HG02678 (cell line): Measurements from ENCODE around the gene STOX2.

Source experiments
- ATAC-seq: cut with Tn5 transposase; IDR thresholded peaks from one replicate; pipeline ENCODE4 v1.9.1; 2021; ENCODE audit warnings: mild to moderate bottlenecking, moderate library complexity; ENCODE audit not compliant: unreplicated experiment

The STOX2 gene

DNA sequence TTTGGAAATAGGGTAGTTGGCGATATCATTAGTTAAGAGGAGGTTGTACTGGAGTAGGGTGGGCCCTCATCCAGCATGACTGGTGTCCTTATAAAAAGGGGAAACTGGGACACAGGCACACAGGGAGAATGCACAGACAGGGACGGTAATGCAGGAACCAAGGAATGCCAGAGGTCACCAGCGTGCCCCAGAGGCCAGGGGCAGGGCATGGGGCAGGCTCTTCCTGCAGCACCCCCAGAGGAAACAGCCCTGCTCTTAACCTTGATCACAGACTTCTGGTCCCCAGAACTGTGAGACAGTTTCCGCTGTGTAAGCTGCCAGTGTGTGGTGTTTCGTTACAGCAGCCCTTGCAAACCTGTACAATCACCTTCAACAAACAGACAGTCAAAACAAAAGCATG is 15.9 kb upstream of the STOX2 start:
- no peak for ATAC-seq

DNA sequence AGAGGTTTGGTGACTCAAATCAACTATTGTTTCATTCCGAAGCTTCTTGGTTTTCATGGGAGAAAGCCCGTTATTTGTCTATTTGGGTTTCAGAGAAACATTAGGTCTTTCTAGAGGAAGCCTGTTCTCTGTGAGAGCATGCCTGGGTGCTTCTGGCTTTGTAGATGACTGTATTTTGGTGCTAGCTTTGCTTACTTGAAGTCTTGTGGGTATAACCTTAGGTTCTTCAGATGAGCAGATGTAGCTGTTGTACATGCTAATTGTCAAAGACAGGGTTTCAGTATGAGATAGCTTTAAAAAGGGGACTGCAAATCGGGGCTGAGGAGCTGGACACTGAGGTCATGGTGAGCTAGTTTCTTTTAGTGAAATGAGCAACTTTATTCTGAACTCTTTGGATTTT is 7.9 kb upstream of the STOX2 start:
- ATAC-seq = no peak

DNA sequence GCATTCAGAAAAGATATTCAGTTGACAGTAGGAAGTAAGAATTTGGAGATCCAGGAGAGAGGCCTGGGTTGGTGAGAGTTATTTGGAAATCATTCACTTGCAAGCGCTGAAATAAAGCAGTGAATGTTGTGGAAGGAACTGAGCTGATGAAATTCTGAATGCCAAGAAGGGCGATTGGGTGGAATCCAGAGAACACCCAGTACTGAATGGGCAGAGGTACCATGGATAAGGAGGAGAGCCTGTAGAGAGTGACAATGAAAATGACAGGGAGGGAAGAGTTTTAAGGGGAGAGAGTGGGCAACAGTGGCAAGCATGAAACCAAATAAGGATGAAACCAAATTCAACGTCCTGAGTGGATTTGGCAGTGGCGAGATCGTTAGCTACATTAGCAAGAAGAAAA is 6.7 kb upstream of the STOX2 start:
- ATAC-seq = no peak

DNA sequence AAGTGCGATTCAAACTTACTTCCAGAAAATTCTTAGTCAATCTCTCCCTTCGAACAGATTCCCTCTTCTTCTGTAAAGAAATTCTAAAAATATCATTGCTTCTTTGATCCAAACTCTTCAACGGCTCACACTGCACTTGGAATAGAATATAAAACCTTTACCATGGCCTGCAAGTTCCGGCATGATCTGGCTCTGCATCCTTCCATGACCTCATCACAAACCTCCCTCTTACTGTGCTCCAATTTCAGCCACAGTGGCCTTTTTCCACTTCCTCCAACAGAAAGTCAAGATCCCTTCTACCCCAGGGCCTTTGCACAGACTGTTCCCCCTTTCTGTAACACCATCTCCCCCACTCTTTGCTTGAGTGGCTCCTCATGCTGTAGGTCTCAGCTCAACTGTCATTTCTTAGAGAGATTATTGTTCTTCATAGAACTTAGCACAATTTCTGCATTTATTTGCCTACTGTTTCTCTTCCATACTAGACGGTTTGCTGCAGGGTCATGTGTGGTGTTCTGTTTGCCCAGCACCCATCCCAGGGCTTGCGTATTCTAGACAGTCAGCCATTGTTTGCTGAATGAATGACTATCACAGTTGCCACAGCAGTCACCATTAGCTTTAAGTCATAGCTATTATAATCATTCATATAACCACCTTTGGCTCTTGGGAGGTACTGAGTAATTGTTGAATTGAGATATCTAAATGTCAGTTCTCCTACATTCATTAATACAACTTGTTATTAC is 1.9 kb upstream of the STOX2 start:
- no peak for ATAC-seq

GRCh38 chr4:183905593-183906488 is 734 bp downstream of the STOX2 start:
- ATAC-seq = no peak

GRCh38 chr4:183906489-183906738 is 1.3 kb downstream of the STOX2 start:
- ATAC-seq = no peak

- no peak for ATAC-seq
Measured at GRCh38 chr4:183906739-183907651, 1.9 kb downstream of the STOX2 start.

DNA sequence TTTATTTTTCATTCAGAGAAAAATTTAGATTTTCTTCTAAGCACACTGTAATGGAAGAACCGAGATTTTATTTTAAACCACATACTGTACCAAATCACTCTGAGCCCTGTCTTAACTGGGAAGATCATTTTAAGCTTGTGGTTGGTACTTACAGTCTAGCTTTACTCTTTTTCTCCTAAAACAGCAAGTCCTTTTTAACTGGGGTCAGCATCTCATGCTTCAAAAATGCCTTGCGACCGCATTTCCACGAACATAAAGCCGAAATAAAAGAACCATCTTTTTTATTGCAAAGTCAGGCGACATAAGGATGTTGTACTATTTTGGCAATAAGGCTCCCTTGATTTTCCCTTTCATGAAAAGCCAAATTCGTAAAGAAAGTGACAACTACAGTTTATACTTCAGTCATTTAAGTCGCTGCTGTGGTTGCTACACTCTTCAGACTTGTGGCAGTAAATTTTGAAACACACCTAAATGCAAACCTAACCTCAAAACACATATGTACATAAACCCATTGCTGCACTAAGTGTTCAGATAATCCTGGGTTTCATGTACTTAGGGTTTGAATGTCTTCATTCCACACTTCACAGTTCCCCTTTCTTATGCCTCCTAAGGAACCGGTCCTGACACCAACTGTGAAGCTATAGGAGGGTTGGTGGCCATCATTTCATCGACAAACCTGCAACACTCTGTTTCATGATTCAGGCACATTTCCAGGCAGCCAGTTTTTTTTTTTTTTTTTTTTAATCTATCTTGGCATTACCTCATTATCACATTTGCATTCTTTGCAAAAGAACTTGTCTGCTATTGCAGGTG is 3.0 kb downstream of the STOX2 start:
- no peak for ATAC-seq

- ATAC-seq = no peak
Measured at GRCh38 chr4:183909187-183909586, 4.1 kb downstream of the STOX2 start.

DNA sequence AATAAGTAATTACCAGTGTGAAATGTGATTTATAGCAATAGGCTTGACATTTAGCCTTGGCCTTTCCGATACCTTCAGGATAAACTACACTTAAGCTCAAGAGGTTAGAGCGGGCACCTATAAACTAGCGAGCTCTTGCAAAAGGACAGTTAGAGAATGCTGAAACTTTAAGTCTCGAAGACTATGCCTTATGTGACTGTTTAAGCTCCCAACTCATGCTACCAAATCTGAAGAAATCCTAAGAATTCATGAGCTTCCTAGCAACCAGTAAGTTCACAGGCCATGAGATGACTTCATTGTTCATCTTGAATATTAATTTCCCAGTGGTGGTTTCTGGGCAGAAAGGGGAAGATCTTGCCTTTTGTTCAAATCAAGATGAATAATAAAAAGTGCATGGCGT is 4.7 kb downstream of the STOX2 start:
- no peak for ATAC-seq

DNA sequence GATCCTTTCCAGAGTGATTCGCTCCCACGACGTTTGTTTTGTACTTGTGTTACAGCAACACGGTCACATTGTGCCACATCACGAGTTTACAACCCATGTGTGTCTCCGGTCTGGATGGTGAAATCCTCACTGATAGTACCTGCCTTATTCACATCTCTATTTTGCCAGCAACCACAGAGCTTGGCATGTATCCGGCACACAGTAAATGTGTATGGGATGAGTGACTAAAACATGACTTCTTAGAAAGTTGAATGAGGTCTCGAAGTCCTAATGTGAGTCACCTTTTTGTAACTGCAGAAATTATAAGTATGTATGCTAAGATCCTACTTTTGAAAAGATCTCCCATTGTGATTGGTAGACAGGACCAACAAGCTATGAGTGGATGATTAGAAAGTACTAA is 7.5 kb downstream of the STOX2 start:
- ATAC-seq = no peak

- ATAC-seq = no peak
Measured at GRCh38 chr4:183915976-183916375, 10.9 kb downstream of the STOX2 start.

DNA sequence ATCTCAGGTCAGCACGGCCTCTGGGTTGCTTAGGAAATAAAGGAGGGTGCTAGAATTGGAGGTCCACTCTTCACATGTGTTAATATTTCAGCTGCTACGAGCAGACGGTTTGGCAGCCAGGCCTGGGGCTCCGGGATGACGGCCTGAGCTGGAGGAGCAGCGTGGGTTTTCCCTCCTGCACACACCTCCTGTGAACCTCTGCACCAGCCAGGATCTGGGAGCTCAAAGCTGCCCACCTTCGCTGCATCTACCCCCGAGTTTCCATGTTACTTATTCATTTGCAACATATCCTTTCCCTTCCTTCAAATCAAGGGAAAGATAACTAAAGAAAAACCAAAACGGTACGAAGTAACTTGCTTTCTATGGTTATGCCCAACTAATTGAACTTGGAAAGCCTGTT is 13.6 kb downstream of the STOX2 start:
- ATAC-seq = no peak

- ATAC-seq = no peak
Measured at GRCh38 chr4:183919141-183919540, 14.0 kb downstream of the STOX2 start.

GRCh38 chr4:183920512-183920911 is 15.4 kb downstream of the STOX2 start:
- ATAC-seq = no peak

DNA sequence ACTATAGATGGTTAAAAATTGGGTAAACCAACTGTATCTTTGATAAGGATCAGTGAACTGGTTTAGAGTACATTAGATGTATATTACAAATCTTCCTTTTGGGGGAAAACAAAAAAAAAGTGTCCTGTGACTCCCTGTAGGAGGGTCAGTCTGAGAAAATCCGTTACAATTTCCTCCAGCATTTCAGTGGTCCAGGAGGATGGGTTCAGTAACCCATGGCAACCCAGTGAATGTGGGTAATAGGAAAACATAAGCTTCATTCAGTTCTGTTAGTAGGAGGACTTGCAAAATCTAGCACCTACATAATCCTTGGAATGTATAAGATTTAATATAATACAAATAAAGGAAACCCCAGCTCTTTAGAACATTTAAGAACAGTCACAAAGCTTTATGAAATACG is 16.2 kb downstream of the STOX2 start:
- no peak for ATAC-seq

DNA sequence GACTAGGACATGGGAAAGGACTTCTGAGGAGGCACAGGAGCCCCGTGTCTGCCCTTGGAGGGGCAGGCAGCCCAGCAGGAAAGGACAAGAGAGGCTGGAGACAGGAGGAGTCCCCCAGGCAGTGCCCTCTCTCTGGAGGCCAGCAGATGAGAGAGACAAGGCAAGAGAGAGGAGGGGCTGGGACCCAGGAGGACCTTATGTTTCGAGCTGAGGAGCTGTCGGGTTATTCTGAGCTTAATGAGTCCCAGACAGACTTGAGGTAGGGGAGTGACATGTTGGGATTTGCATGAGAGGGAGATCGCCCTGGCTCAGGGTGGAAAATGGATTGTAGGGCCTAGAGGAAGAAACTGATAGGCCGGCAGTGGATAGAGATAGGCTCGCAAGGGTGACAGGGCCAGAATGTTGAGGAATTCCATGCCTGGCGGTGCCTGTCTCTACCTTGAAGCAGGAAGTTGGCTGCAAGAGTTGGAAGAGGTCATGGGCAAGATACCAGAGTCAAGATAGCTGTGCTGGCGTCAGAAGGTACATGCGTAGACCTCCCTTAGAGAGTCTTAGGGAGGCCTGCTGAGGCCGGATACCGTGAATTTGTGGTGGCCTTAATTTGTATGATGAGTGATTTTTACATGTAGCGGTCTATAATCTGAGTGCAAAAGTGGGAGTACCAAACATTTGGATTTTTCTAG is 19.4 kb downstream of the STOX2 start:
- ATAC-seq = no peak

GRCh38 chr4:183926950-183927349 is 21.8 kb downstream of the STOX2 start:
- no peak for ATAC-seq

DNA sequence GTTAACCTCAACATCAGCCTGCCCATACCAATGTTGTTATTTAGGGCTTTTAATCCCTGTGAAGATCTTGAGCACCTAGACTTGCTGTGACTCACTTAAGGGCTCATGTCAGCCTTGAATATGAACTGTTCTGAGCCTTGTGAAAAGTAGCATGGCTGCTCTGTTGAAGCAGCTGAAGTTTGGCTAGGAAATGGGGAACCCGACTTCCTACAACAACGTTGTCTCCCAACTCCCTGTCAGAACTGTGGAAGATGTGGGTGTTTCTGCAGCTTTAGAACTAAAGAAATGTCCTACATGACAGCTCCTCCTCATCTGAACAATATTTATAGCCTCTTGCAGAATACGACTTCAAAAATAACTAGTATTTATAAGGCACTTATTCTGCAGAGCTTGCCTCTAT is 27.5 kb downstream of the STOX2 start:
- ATAC-seq = no peak

GRCh38 chr4:183934761-183935160 is 29.7 kb downstream of the STOX2 start:
- no peak for ATAC-seq
